ENCODE data around the gene CUTA. TPM values are rescaled to one million over a fixed set of nuclear protein-coding genes. Genes with fewer than 3 reads are reported as not detected.
"Not testable (repeated sequence)": the region's sequence is repeated elsewhere in the genome, so short reads cannot be mapped to it uniquely, and the experiment has no call there.

CUTA gene
- total and polyA plus RNA-seq, 2 of the 13 experiments (the other 11 are each of a cell fraction or from before 2014, with no cell fraction given), result 170 to 180 TPM

DNA sequence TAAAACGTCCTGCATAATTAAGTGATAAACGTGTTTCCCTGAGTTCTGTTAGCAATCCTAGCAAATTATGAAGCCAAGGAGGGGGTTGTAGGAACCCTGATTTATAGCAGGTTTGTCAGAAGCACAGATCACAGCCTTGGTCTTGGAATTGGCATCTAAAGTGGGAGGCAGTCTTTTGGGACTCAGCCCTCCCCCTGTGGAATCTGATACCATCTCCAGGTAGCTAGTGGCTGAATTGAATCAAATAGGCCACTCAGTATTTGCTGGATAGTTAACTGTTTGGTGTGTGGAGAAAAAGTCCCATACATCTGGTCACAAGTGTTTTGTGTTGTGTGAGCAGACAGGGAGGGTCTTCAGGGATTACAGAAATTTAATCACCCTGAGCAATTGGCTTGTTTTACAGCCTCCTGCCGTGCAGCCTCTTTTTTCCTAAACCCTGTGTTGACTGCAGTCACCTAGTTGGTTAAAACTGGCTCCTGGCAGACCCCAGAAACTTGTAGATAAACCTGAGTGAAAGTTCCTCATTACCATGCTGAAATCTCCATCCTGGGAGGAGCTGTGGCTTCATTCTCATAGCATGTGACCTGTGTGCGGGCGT is 45.3 kb downstream of the CUTA start:
- POLR2A ChIA-PET, result no interaction called here
- in situ Hi-C loops (cut with HindIII; ENCODE audit: extremely low pct_ligation_motif_present, low pct_unique_long_range_greater_than_20kb) (no loop called here), intact Hi-C loops (cut with micrococcal nuclease; ENCODE audit: unreplicated experiment) (no loop called here)
- H3K4me3 ChIP-seq (replicated peaks in 1 of 3; ENCODE audit: insufficient read depth in 1 of 3, low read depth in 2 of 3, low read length in 3 of 3), result no peak overlapping the region
- no peak for ATAC-seq
- 6% methylated on average over 5 of the region's 5 CpGs for WGBS (ENCODE audit: low lambda C conversion rate)
- no peaks in the 10 kb centered on the region for H3K79me2 ChIP-seq (ENCODE audit: insufficient read depth, low read length)
- H3K9ac ChIP-seq (ENCODE audit: insufficient read depth, low read depth, low read length), result no peak overlapping the region
- no peaks in the 10 kb centered on the region for H3K36me3 ChIP-seq (replicated peaks in 1 of 2; ENCODE audit: control insufficient read depth in 1 of 2, insufficient read depth in 2 of 2, low read length in 2 of 2)
- no peak for DNase-seq (ENCODE audit: low spot score)
- BruUV-seq (replicated peaks), result no TSS peak
- H3K27ac ChIP-seq (ENCODE audit: extremely low read length, insufficient read depth, low read length), result no peak overlapping the region
- H3K4me2 ChIP-seq (ENCODE audit: low read depth, low read length), result no peak overlapping the region
- peaks cover 14% of the 10 kb centered on the region for H3K4me1 ChIP-seq (ENCODE audit: insufficient read depth, low read length)
- CTCF ChIA-PET (ENCODE audit: low intra/inter-chr PET ratio, low total read pairs), result no interaction called here
- no peak for TF ChIP-seq TARDBP (CRISPR knock-in tag; IDR thresholded peaks at IDR 0.05)
- TF ChIP-seq, protein P1, sequence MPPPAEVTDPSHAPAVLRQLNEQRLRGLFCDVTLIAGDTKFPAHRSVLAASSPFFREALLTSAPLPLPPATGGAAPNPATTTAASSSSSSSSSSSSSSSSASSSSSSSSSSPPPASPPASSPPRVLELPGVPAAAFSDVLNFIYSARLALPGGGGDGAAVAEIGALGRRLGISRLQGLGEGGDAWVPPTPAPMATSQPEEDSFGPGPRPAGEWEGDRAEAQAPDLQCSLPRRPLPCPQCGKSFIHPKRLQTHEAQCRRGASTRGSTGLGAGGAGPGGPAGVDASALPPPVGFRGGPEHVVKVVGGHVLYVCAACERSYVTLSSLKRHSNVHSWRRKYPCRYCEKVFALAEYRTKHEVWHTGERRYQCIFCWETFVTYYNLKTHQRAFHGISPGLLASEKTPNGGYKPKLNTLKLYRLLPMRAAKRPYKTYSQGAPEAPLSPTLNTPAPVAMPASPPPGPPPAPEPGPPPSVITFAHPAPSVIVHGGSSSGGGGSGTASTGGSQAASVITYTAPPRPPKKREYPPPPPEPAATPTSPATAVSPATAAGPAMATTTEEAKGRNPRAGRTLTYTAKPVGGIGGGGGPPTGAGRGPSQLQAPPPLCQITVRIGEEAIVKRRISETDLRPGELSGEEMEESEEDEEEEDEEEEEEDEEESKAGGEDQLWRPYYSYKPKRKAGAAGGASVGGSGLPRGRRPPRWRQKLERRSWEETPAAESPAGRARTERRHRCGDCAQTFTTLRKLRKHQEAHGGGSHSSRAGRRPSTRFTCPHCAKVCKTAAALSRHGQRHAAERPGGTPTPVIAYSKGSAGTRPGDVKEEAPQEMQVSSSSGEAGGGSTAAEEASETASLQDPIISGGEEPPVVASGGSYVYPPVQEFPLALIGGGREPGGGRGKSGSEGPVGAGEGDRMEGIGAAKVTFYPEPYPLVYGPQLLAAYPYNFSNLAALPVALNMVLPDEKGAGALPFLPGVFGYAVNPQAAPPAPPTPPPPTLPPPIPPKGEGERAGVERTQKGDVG (CRISPR knock-in tag; IDR thresholded peaks at IDR 0.05; ENCODE audit: borderline replicate concordance), result no peak
- TF ChIP-seq, protein P2, sequence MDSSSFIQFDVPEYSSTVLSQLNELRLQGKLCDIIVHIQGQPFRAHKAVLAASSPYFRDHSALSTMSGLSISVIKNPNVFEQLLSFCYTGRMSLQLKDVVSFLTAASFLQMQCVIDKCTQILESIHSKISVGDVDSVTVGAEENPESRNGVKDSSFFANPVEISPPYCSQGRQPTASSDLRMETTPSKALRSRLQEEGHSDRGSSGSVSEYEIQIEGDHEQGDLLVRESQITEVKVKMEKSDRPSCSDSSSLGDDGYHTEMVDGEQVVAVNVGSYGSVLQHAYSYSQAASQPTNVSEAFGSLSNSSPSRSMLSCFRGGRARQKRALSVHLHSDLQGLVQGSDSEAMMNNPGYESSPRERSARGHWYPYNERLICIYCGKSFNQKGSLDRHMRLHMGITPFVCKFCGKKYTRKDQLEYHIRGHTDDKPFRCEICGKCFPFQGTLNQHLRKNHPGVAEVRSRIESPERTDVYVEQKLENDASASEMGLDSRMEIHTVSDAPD (CRISPR knock-in tag; IDR thresholded peaks at IDR 0.05), result no peak
- TF ChIP-seq, protein P3, sequence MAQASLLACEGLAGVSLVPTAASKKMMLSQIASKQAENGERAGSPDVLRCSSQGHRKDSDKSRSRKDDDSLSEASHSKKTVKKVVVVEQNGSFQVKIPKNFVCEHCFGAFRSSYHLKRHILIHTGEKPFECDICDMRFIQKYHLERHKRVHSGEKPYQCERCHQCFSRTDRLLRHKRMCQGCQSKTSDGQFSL (CRISPR knock-in tag; IDR thresholded peaks at IDR 0.05), result no peak
- no peak for TF ChIP-seq ZNF772 (CRISPR knock-in tag; IDR thresholded peaks at IDR 0.05)
- TF ChIP-seq ZNF788 (CRISPR knock-in tag; IDR thresholded peaks at IDR 0.05; ENCODE audit: borderline replicate concordance), result no peak
- no peak for TF ChIP-seq NR2F1 (CRISPR knock-in tag; IDR thresholded peaks at IDR 0.05)
- TF ChIP-seq MTA1 (CRISPR knock-in tag; IDR thresholded peaks at IDR 0.05; ENCODE audit: borderline replicate concordance), result no peak
- no peak for TF ChIP-seq MED8 (CRISPR knock-in tag; IDR thresholded peaks at IDR 0.05; ENCODE audit: insufficient replicate concordance)
- TF ChIP-seq ZFAT (CRISPR knock-in tag; conservative IDR thresholded peaks at IDR 0.05), result no peak
- no peaks in the 10 kb centered on the region for H3K27me3 ChIP-seq (ENCODE audit: control insufficient read depth in 1 of 2, insufficient read depth in 2 of 2, low read length in 2 of 2)
- H3K9me3 ChIP-seq (ENCODE audit: low read length), result no peaks in the 10 kb centered on the region
- no peaks in the 10 kb centered on the region for H4K20me1 ChIP-seq (ENCODE audit: insufficient read depth, low read length)
- no peak for FAIRE-seq
- H2AFZ ChIP-seq (ENCODE audit: low read length), result no peak overlapping the region

DNA sequence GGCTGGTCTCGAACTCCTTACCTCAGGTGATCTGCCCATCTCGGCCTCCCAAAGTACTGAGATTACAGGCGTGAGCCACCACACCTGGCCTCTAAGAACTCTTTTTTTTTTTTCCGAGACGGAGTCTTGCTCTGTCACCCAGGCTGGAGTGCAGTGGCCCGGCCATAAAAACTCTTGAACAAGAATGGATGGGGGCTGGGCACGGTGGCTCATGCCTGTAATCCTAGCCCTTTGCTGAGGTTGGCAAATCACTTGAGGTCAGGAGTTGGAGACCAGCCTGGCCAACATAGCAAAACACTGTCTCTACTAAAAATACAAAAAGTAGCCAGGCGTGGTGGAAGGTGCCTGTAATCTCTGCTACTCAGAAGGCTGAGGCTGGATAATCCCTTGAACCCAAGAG is 46.0 kb downstream of the CUTA start:
- H3K27me3 ChIP-seq (ENCODE audit: control insufficient read depth in 1 of 2, insufficient read depth in 2 of 2, low read length in 2 of 2); CTCF ChIA-PET (ENCODE audit: low intra/inter-chr PET ratio, low total read pairs); H3K27ac ChIP-seq (ENCODE audit: extremely low read length, insufficient read depth, low read length); H3K9me3 ChIP-seq (ENCODE audit: low read length); ATAC-seq; POLR2A ChIA-PET; DNase-seq (ENCODE audit: low spot score); H3K79me2 ChIP-seq (ENCODE audit: insufficient read depth, low read length); H2AFZ ChIP-seq (ENCODE audit: low read length); intact Hi-C loops (cut with micrococcal nuclease; ENCODE audit: unreplicated experiment); H3K36me3 ChIP-seq (replicated peaks in 1 of 2; ENCODE audit: control insufficient read depth in 1 of 2, insufficient read depth in 2 of 2, low read length in 2 of 2); BruUV-seq (replicated peaks); in situ Hi-C loops (cut with HindIII; ENCODE audit: extremely low pct_ligation_motif_present, low pct_unique_long_range_greater_than_20kb); FAIRE-seq; H4K20me1 ChIP-seq (ENCODE audit: insufficient read depth, low read length); H3K4me2 ChIP-seq (ENCODE audit: low read depth, low read length); H3K4me3 ChIP-seq (replicated peaks in 1 of 3; ENCODE audit: insufficient read depth in 1 of 3, low read depth in 2 of 3, low read length in 3 of 3); H3K9ac ChIP-seq (ENCODE audit: insufficient read depth, low read depth, low read length): not testable (repeated sequence)
- peaks cover 14% of the 10 kb centered on the region for H3K4me1 ChIP-seq (ENCODE audit: insufficient read depth, low read length)
- WGBS (ENCODE audit: low lambda C conversion rate), result 64% methylated on average over 8 of the region's 8 CpGs

Measured in HepG2 (cell line).